NCI-H2107 treated with DMSO at 0.1 percent for 48 hours (cell line): ENCODE data around the gene CRYGN.

Experiments used
- DNase-seq: peaks from one replicate; lab custom pipeline; 2025; ENCODE audit not compliant: unreplicated experiment; lab: John Stamatoyannopoulos, UW

CRYGN gene

GRCh38 chr7:151460474-151460855 is 20.5 kb upstream of the CRYGN start:
- DNase-seq, result no peak

GRCh38 chr7:151459726-151460473 is 20.0 kb upstream of the CRYGN start:
- DNase-seq, result peak; percentile 30

- no peak for DNase-seq
These were observed 17.6 kb upstream of the CRYGN start for GRCh38 chr7:151457534-151457933.

- DNase-seq, result no peak
These were observed 16.8 kb upstream of the CRYGN start for GRCh38 chr7:151456782-151457181.

- DNase-seq, result no peak
These were observed 16.3 kb upstream of the CRYGN start for GRCh38 chr7:151456276-151456675.

- no peak for DNase-seq
These were observed 15.7 kb upstream of the CRYGN start for GRCh38 chr7:151455690-151456089.

GRCh38 chr7:151454932-151455530 is 15.1 kb upstream of the CRYGN start:
- no peak for DNase-seq

GRCh38 chr7:151454305-151454704 is 14.4 kb upstream of the CRYGN start:
- DNase-seq, result no peak

GRCh38 chr7:151453326-151453791 is 13.4 kb upstream of the CRYGN start:
- DNase-seq, result no peak

- DNase-seq, result no peak
These were observed 12.9 kb upstream of the CRYGN start for GRCh38 chr7:151452680-151453325.

GRCh38 chr7:151451626-151452571 is 12.0 kb upstream of the CRYGN start:
- no peak for DNase-seq

- no peak for DNase-seq
These were observed 11.2 kb upstream of the CRYGN start for GRCh38 chr7:151451156-151451555.

- no peak for DNase-seq
These were observed 10.0 kb upstream of the CRYGN start for GRCh38 chr7:151449990-151450389.

- DNase-seq, result peak; percentile 16
These were observed 8.6 kb upstream of the CRYGN start for GRCh38 chr7:151448261-151449252.

- DNase-seq, result no peak
These were observed 7.9 kb upstream of the CRYGN start for GRCh38 chr7:151447901-151448260.

GRCh38 chr7:151447312-151447711 is 7.4 kb upstream of the CRYGN start:
- DNase-seq, result no peak

- DNase-seq, result no peak
These were observed 6.5 kb upstream of the CRYGN start for GRCh38 chr7:151446412-151446811.

- no peak for DNase-seq
These were observed 4.7 kb upstream of the CRYGN start for GRCh38 chr7:151444632-151445031.

- DNase-seq, result no peak
These were observed 3.0 kb upstream of the CRYGN start for GRCh38 chr7:151442776-151443496.
